Measurements from ENCODE around the gene GCNA.

DNA sequence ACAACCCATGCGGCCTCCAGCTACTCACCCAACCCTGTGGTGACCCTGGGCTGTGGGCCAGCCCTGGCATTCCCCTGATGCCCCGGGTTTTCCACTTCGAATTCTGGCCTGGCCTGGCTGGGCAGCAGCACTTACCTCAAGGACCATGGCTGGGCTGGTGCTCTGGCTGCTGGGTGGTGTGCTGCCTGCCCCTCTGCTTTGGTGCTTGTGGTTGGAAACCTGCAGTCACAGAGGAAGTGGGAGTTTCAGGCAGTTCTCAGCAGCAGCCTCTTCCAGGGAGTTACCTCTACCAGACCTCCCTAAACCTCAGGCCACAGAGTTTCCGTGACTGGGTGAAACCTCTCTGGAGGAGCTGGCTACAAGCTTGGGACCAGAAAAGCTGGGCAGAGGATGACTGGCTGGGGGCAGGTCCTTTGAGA, 40.1 kb downstream of the GCNA start, which contains the start of gene CXCR3:
- TF ChIP-seq, protein P1, sequence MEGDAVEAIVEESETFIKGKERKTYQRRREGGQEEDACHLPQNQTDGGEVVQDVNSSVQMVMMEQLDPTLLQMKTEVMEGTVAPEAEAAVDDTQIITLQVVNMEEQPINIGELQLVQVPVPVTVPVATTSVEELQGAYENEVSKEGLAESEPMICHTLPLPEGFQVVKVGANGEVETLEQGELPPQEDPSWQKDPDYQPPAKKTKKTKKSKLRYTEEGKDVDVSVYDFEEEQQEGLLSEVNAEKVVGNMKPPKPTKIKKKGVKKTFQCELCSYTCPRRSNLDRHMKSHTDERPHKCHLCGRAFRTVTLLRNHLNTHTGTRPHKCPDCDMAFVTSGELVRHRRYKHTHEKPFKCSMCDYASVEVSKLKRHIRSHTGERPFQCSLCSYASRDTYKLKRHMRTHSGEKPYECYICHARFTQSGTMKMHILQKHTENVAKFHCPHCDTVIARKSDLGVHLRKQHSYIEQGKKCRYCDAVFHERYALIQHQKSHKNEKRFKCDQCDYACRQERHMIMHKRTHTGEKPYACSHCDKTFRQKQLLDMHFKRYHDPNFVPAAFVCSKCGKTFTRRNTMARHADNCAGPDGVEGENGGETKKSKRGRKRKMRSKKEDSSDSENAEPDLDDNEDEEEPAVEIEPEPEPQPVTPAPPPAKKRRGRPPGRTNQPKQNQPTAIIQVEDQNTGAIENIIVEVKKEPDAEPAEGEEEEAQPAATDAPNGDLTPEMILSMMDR (conservative IDR thresholded peaks at IDR 0.05; ENCODE audit: low read depth, low read length): no peak
- no peak for TF ChIP-seq EZH2 (IDR thresholded peaks at IDR 0.05; ENCODE audit: low read length, unreplicated experiment)

All from PC-3 (cell line).